HG03432 (cell line): ENCODE data around the gene MTCP1.

Experiments
- ATAC-seq: cut with Tn5 transposase; IDR thresholded peaks from one replicate; pipeline ENCODE4 v1.9.1; 2021; ENCODE audit warnings: mild to moderate bottlenecking, moderate library complexity; ENCODE audit not compliant: unreplicated experiment

Gene MTCP1

GRCh38 chrX:155070975-155071693 is at the start of gene MTCP1, which contains the start of the genes BRCC3 and CMC4:
MTCP1 (minus strand) TSS chrX:155071136; CDS start chrX:155066010, 5,126 bp downstream.
BRCC3 (plus strand) TSS chrX:155071508; CDS start chrX:155071528, 20 bp downstream.
CMC4 (minus strand) TSS chrX:155071136; CDS start chrX:155064023, 7,113 bp downstream.
- peak; percentile 92 for ATAC-seq

- ATAC-seq: no peak
Measured at GRCh38 chrX:155115174-155115819, 44.4 kb upstream of the MTCP1 start.

GRCh38 chrX:155113097-155113496 is 42.2 kb upstream of the MTCP1 start:
- ATAC-seq: no peak

- no peak for ATAC-seq
Measured at GRCh38 chrX:155112171-155112570, 41.2 kb upstream of the MTCP1 start.

GRCh38 chrX:155108427-155108826 is 37.5 kb upstream of the MTCP1 start:
- ATAC-seq: no peak

GRCh38 chrX:155105919-155106318 is 35.0 kb upstream of the MTCP1 start:
- no peak for ATAC-seq

- no peak for ATAC-seq
Measured at GRCh38 chrX:155094468-155095061, 23.6 kb upstream of the MTCP1 start.

GRCh38 chrX:155086961-155087735 is 16.2 kb upstream of the MTCP1 start:
- ATAC-seq: no peak

GRCh38 chrX:155086202-155086840 is 15.4 kb upstream of the MTCP1 start:
- ATAC-seq: no peak

- no peak for ATAC-seq
Measured at GRCh38 chrX:155071694-155072280, 851 bp upstream of the MTCP1 start.

- ATAC-seq: peak; percentile 26
Measured at GRCh38 chrX:155070663-155070974, 317 bp downstream of the MTCP1 start.

- ATAC-seq: no peak
Measured at GRCh38 chrX:155070038-155070437, 898 bp downstream of the MTCP1 start.

GRCh38 chrX:155069414-155069813 is 1.5 kb downstream of the MTCP1 start:
- no peak for ATAC-seq

GRCh38 chrX:155068165-155068564 is 2.8 kb downstream of the MTCP1 start:
- ATAC-seq: no peak

- no peak for ATAC-seq
Measured at GRCh38 chrX:155065035-155065734, 5.8 kb downstream of the MTCP1 start.

- no peak for ATAC-seq
Measured at GRCh38 chrX:155061760-155062159, 9.2 kb downstream of the MTCP1 start.

- peak; percentile 67 for ATAC-seq
Measured at GRCh38 chrX:155056877-155057792, 13.8 kb downstream of the MTCP1 start.

GRCh38 chrX:155056471-155056870 is 14.5 kb downstream of the MTCP1 start:
- ATAC-seq: no peak

GRCh38 chrX:155055494-155055893 is 15.4 kb downstream of the MTCP1 start:
- no peak for ATAC-seq
